WTC11 (cell line): ENCODE results near the gene COG3. TPM values are rescaled to one million over a fixed set of nuclear protein-coding genes. Genes with fewer than 3 reads are reported as not detected.
A peak's percentile ranks its signal among the peaks of the same experiment; 100 is the strongest.

Experiments used
- ATAC-seq: fragments of 200-7000 bp; cut with Tn5 transposase; 2 replicates; pipeline ENCODE4 v1.10.0; 2021; ENCODE audit warnings: mild to moderate bottlenecking, moderate library complexity
- CTCF ChIA-PET: fragments of 300-600 bp; sonication (Branson Sonifier 250); formaldehyde crosslinking; loops from one replicate; lab custom pipeline; 2021; ENCODE audit warnings: antibody characterized with exemption; lab: Charles Lee
- POLR2A ChIA-PET: fragments of 350-600 bp; sonication (Branson Sonifier 250); formaldehyde crosslinking; loops from one replicate; lab custom pipeline; 2021; ENCODE audit warnings: antibody characterized with exemption; lab: Charles Lee
- DNase-seq: peaks from one replicate; pipeline ENCODE4 v3.0.0; 2021; ENCODE audit warnings: low spot score
- H3K27ac Mint-ChIP-seq: 2 replicates; pipeline ENCODE4 v1.8.0; 2021; ENCODE audit warnings: mixed read lengths
- H3K27me3 Mint-ChIP-seq: 2 replicates; pipeline ENCODE4 v1.8.0; 2021; ENCODE audit warnings: low read depth, mild to moderate bottlenecking, moderate library complexity, mixed read lengths
- H3K36me3 Mint-ChIP-seq: 2 replicates; pipeline ENCODE4 v1.8.0; 2021; ENCODE audit warnings: mixed read lengths
- H3K4me1 Mint-ChIP-seq: 2 replicates; pipeline ENCODE4 v1.8.0; 2022; ENCODE audit warnings: mixed read lengths
- H3K4me3 Mint-ChIP-seq: 2 replicates; pipeline ENCODE4 v1.8.0; 2021; ENCODE audit warnings: mild to moderate bottlenecking, moderate library complexity, mixed read lengths
- H3K9me3 Mint-ChIP-seq: 2 replicates; pipeline ENCODE4 v1.8.0; 2021; ENCODE audit warnings: mixed read lengths
- ATF3 ChIP-seq: sonication (generic); formaldehyde crosslinking; conservative IDR thresholded peaks from 2 replicates; pipeline ENCODE4 v1.8.1; 2022; ENCODE audit warnings: mild to moderate bottlenecking, missing genetic modification reagents
- CREB1 ChIP-seq: sonication (generic); formaldehyde crosslinking; IDR thresholded peaks from 2 replicates; pipeline ENCODE4 v1.8.0; 2023; ENCODE audit warnings: mild to moderate bottlenecking, missing genetic modification reagents
- CREM ChIP-seq: sonication (generic); formaldehyde crosslinking; IDR thresholded peaks from 2 replicates; pipeline ENCODE4 v1.8.1; 2022; ENCODE audit warnings: mild to moderate bottlenecking, missing genetic modification reagents, moderate library complexity
- FOXK1 ChIP-seq: sonication (generic); formaldehyde crosslinking; IDR thresholded peaks from 2 replicates; pipeline ENCODE4 v1.8.0; 2022; ENCODE audit warnings: mild to moderate bottlenecking, moderate library complexity, missing genetic modification reagents
- IRF2 ChIP-seq: sonication (generic); formaldehyde crosslinking; IDR thresholded peaks from 2 replicates; pipeline ENCODE4 v1.8.0; 2022; ENCODE audit warnings: low read depth, missing genetic modification reagents, borderline replicate concordance
- MXD4 ChIP-seq: fragments of 250-450 bp; sonication (Bioruptor Pico); IDR thresholded peaks from 2 replicates; pipeline ENCODE4 v1.8.0; 2021; ENCODE audit warnings: mild to moderate bottlenecking, moderate library complexity, borderline replicate concordance
- MYBL2 ChIP-seq: sonication (generic); formaldehyde crosslinking; IDR thresholded peaks from 2 replicates; pipeline ENCODE4 v1.8.1; 2023; ENCODE audit warnings: mild to moderate bottlenecking, moderate library complexity, missing genetic modification reagents
- NFATC4 ChIP-seq: fragments of 250-450 bp; sonication (Bioruptor Pico); IDR thresholded peaks from 2 replicates; pipeline ENCODE4 v1.9.0; 2021; ENCODE audit warnings: mild to moderate bottlenecking
- NR2C2 ChIP-seq: sonication (generic); formaldehyde crosslinking; IDR thresholded peaks from 2 replicates; pipeline ENCODE4 v1.8.0; 2022; ENCODE audit warnings: mild to moderate bottlenecking, missing genetic modification reagents
- SOX15 ChIP-seq: fragments of 250-450 bp; sonication (Bioruptor Pico); IDR thresholded peaks from 2 replicates; pipeline ENCODE4 v1.9.0; 2021; ENCODE audit warnings: mild to moderate bottlenecking
- SP1 ChIP-seq: sonication (generic); formaldehyde crosslinking; conservative IDR thresholded peaks from 2 replicates; pipeline ENCODE4 v1.8.1; 2022; ENCODE audit warnings: missing genetic modification reagents
- ZNF232 ChIP-seq: sonication (generic); formaldehyde crosslinking; IDR thresholded peaks from 2 replicates; pipeline ENCODE4 v1.8.0; 2022; ENCODE audit warnings: mild to moderate bottlenecking, missing genetic modification reagents
- ZNF281 ChIP-seq: sonication (generic); formaldehyde crosslinking; IDR thresholded peaks from 2 replicates; pipeline ENCODE4 v1.8.0; 2023; ENCODE audit warnings: mild to moderate bottlenecking, missing genetic modification reagents
- total RNA-seq: library from RNA; stranded (reverse); gene quantifications from 3 replicates; pipeline ENCODE4 v1.2.3, GENCODE V29; 2021
- TF ChIP-seq, protein P1 (sequence below): sonication (generic); formaldehyde crosslinking; IDR thresholded peaks from 2 replicates; pipeline ENCODE4 v1.8.0; 2022; ENCODE audit warnings: mild to moderate bottlenecking, missing genetic modification reagents
- TF ChIP-seq, protein P2 (sequence below): sonication (generic); formaldehyde crosslinking; IDR thresholded peaks from 2 replicates; pipeline ENCODE4 v1.8.0; 2023; ENCODE audit warnings: missing genetic modification reagents, mild to moderate bottlenecking, borderline replicate concordance
- TF ChIP-seq, protein P3 (sequence below): sonication (generic); formaldehyde crosslinking; IDR thresholded peaks from 2 replicates; pipeline ENCODE4 v1.8.1; 2022; ENCODE audit warnings: missing genetic modification reagents, borderline replicate concordance

Gene COG3
- total RNA-seq, 1 experiment from 2014 or later: 21.6 TPM

- POLR2A ChIA-PET: no interaction called here
Measured at GRCh38 chr13:45472171-45472705, 7.5 kb downstream of the COG3 start.

DNA sequence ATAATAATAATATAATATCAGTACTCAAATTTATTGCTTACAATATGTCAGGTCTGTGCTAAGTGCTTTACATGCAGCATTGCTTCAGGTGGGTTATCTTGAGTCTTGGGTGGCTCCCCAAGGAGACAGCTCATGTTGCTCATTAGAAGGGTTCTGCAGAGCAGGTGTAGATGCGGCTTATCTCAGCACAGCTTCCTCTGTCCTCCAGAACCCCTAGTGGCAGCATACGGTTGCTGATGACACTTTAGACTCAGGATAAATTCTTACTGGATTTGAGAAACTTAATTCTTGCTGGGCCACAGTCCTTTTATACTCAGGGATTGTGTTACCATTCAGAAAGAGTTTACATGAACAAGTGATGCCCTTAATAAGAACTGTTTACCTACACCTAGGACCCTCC, 8.9 kb downstream of the COG3 start:
- ATAC-seq (peak; percentile 87), DNase-seq (no peak)
- H3K36me3 Mint-ChIP-seq: peaks cover 3% of the 10 kb centered on the region; the same call in 1 of the 2 replicates
- H3K27ac Mint-ChIP-seq: no peak overlapping the region
- POLR2A ChIA-PET: no interaction called here
- CTCF ChIA-PET: interaction anchor here (0.6 to 2.6 kb wide), 11 partner anchors 8 to 111 kb away, joined by 3 to 21 read pairs (median 4); partner anchors contain the start of genes COG3 and SLC25A30
- no peaks in the 10 kb centered on the region for H3K27me3 Mint-ChIP-seq
- TF ChIP-seq NR2C2 (CRISPR knock-in tag) (no peak), ZNF281 (CRISPR knock-in tag) (no peak), MXD4 (CRISPR knock-in tag) (no peak), NFATC4 (no peak), MYBL2 (CRISPR knock-in tag) (no peak), ATF3 (CRISPR knock-in tag) (no peak), ZNF232 (CRISPR knock-in tag) (no peak), IRF2 (CRISPR knock-in tag) (no peak), SP1 (no peak)
- TF ChIP-seq, protein P1, sequence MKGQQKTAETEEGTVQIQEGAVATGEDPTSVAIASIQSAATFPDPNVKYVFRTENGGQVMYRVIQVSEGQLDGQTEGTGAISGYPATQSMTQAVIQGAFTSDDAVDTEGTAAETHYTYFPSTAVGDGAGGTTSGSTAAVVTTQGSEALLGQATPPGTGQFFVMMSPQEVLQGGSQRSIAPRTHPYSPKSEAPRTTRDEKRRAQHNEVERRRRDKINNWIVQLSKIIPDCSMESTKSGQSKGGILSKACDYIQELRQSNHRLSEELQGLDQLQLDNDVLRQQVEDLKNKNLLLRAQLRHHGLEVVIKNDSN (CRISPR knock-in tag): no peak
- TF ChIP-seq, protein P2, sequence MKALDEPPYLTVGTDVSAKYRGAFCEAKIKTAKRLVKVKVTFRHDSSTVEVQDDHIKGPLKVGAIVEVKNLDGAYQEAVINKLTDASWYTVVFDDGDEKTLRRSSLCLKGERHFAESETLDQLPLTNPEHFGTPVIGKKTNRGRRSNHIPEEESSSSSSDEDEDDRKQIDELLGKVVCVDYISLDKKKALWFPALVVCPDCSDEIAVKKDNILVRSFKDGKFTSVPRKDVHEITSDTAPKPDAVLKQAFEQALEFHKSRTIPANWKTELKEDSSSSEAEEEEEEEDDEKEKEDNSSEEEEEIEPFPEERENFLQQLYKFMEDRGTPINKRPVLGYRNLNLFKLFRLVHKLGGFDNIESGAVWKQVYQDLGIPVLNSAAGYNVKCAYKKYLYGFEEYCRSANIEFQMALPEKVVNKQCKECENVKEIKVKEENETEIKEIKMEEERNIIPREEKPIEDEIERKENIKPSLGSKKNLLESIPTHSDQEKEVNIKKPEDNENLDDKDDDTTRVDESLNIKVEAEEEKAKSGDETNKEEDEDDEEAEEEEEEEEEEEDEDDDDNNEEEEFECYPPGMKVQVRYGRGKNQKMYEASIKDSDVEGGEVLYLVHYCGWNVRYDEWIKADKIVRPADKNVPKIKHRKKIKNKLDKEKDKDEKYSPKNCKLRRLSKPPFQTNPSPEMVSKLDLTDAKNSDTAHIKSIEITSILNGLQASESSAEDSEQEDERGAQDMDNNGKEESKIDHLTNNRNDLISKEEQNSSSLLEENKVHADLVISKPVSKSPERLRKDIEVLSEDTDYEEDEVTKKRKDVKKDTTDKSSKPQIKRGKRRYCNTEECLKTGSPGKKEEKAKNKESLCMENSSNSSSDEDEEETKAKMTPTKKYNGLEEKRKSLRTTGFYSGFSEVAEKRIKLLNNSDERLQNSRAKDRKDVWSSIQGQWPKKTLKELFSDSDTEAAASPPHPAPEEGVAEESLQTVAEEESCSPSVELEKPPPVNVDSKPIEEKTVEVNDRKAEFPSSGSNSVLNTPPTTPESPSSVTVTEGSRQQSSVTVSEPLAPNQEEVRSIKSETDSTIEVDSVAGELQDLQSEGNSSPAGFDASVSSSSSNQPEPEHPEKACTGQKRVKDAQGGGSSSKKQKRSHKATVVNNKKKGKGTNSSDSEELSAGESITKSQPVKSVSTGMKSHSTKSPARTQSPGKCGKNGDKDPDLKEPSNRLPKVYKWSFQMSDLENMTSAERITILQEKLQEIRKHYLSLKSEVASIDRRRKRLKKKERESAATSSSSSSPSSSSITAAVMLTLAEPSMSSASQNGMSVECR (CRISPR knock-in tag): no peak
- H3K4me1 Mint-ChIP-seq: peaks cover 2% of the 10 kb centered on the region; the same call in 1 of the 2 replicates
- peaks cover 7% of the 10 kb centered on the region; the same call in 1 of the 2 replicates for H3K9me3 Mint-ChIP-seq
- no peak overlapping the region for H3K4me3 Mint-ChIP-seq

More at GRCh38 chr13:45472171-45472705, 7.5 kb downstream of the COG3 start:
- TF ChIP-seq SOX15 (CRISPR knock-in tag): no peak
- no peak for TF ChIP-seq CREM (CRISPR knock-in tag)
- TF ChIP-seq, protein P3, sequence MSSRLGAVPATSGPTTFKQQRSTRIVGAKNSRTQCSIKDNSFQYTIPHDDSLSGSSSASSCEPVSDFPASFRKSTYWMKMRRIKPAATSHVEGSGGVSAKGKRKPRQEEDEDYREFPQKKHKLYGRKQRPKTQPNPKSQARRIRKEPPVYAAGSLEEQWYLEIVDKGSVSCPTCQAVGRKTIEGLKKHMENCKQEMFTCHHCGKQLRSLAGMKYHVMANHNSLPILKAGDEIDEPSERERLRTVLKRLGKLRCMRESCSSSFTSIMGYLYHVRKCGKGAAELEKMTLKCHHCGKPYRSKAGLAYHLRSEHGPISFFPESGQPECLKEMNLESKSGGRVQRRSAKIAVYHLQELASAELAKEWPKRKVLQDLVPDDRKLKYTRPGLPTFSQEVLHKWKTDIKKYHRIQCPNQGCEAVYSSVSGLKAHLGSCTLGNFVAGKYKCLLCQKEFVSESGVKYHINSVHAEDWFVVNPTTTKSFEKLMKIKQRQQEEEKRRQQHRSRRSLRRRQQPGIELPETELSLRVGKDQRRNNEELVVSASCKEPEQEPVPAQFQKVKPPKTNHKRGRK (CRISPR knock-in tag): no peak
- no peak for TF ChIP-seq FOXK1 (CRISPR knock-in tag)
- no peak for TF ChIP-seq CREB1
- H3K27ac Mint-ChIP-seq: 0 out of 2 replicates have a peak overlapping the region, but pooled peaks have one; percentile 7
- CTCF ChIA-PET: interaction anchor here (1.9 to 2.6 kb wide), 2 partner anchors 78 to 101 kb away, joined by 12 to 21 read pairs; no protein-coding TSS in a partner anchor
- DNase-seq (no peak), ATAC-seq (no peak)
- no peaks in the 10 kb centered on the region for H3K27me3 Mint-ChIP-seq
- peaks cover 7% of the 10 kb centered on the region; the same call in 1 of the 2 replicates for H3K9me3 Mint-ChIP-seq
- peaks cover 8% of the 10 kb centered on the region for H3K4me1 Mint-ChIP-seq
- H3K4me3 Mint-ChIP-seq: no peak overlapping the region
- 0 out of 2 replicates have a peak, but pooled peaks cover 3% of the 10 kb centered on the region for H3K36me3 Mint-ChIP-seq
